GM18519 (cell line): ENCODE measurements around the gene TRIM65.
A peak's percentile ranks its signal among the peaks of the same experiment; 100 is the strongest.

Source experiments
- ATAC-seq: cut with Tn5 transposase; IDR thresholded peaks from one replicate; pipeline ENCODE4 v1.9.1; 2021; ENCODE audit warnings: mild to moderate bottlenecking, moderate library complexity; ENCODE audit not compliant: unreplicated experiment, low FRiP score

TRIM65 gene, protein sequence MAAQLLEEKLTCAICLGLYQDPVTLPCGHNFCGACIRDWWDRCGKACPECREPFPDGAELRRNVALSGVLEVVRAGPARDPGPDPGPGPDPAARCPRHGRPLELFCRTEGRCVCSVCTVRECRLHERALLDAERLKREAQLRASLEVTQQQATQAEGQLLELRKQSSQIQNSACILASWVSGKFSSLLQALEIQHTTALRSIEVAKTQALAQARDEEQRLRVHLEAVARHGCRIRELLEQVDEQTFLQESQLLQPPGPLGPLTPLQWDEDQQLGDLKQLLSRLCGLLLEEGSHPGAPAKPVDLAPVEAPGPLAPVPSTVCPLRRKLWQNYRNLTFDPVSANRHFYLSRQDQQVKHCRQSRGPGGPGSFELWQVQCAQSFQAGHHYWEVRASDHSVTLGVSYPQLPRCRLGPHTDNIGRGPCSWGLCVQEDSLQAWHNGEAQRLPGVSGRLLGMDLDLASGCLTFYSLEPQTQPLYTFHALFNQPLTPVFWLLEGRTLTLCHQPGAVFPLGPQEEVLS

GRCh38 chr17:75896415-75897159 is at the start of gene TRIM65:
Gene TRIM65 (minus strand): TSS chr17:75896951. CDS start chr17:75896937, 14 bp downstream.
- no peak for ATAC-seq

GRCh38 chr17:75945211-75945610 is 48.5 kb upstream of the TRIM65 start:
- no peak for ATAC-seq

GRCh38 chr17:75943491-75943890 is 46.7 kb upstream of the TRIM65 start:
- no peak for ATAC-seq

DNA sequence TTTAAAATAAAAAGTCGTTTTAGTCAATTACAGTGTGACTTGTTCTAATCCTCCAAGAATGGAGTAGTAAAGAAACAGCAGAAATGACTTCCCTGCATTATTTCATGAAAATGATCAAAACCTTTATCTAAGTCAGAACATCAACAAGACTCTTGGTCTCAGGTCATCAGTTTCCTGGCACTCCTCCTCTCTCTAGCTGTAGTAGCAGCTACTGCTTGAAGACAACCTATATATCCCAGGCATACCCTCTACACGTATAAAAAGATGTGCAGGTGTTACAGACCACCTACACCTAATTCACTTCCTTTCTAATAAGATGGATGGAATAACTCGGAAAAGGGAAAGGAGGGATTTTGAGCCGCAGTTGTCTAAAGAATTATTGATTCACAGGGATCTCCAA is 45.7 kb upstream of the TRIM65 start:
- no peak for ATAC-seq

GRCh38 chr17:75941442-75941819 is 44.7 kb upstream of the TRIM65 start:
- ATAC-seq = no peak

DNA sequence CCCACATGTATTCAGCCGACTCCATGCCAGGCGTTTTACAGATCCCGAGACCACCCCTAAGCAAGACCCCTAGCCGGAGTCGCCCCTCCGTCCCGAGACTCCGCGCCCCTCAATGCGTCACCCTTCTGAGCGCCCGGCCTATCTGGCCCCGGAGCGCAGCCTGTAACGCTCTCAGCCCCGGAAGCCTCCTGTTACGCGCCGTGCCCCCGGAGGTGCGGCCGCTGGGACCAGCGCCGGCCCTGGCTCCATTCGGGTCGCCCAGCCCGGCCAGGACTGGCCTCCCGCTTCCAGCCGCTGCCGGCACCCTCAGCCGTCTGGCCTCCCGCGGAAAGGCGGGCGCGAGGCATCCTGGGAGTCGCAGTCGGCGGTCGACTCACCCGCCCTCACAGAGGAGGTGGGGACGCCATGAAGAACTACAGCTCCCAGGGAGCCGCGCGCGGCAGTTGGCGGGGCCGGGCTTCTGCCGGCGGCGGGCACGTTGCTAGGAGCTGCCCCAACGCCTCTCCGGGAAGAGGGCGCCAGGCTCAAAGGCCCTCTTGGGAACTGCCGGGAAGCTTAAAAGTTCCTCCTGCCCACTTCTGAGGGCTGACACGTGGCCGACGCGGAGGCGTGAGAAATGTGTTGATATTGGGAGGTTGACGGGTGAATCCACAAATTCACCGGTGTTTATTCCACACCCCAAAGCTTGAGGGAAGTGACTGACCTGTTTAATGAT is 44.1 kb upstream of the TRIM65 start, which contains the start of gene FBF1:
Gene FBF1 (minus strand): TSS at position 316 of the 715 bp plus-strand sequence. CDS start 2,893 bp downstream, outside the sequence.
- peak; percentile 82 for ATAC-seq

DNA sequence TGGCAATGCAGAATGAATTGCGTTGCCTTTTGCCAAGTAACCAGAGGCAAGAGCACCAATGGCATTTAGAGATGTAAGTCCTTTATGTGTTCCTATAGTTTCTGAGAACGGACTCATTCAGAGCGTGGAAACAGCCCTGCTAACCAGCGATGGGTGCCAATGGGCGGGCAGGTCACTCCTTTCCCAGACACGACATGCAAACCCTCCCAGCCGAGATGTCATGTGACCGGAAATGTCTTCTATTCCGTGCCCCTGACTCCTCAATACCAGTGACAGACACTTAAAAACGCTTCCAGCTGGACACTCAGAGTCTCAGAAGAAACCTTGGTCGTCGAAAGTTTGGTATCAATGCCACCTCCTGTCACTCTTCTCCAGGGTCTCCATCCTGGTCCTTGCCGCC is 40.9 kb upstream of the TRIM65 start:
- no peak for ATAC-seq

GRCh38 chr17:75933808-75934207 is 37.1 kb upstream of the TRIM65 start:
- no peak for ATAC-seq

DNA sequence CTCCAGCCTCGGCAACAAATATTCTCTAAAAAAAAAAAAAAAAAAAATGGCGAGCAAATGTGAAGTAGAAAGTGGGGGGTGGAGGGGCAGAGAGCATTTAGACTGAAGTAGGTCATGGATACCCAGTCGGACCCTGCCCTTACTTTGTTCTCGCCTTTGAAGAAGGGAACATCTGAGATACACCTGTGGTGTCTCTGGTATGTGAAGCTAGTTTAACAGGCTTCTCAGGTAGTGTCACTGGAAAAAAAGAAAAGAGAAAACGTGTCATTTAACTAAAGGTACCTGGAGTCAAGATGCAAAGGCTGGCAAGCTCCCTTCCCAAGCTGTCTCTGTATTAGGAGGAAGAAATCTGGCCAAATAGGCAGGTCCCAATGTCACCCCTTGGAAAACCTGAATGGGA is 36.1 kb upstream of the TRIM65 start:
- ATAC-seq = no peak

GRCh38 chr17:75931062-75931461 is 34.3 kb upstream of the TRIM65 start:
- ATAC-seq = no peak

DNA sequence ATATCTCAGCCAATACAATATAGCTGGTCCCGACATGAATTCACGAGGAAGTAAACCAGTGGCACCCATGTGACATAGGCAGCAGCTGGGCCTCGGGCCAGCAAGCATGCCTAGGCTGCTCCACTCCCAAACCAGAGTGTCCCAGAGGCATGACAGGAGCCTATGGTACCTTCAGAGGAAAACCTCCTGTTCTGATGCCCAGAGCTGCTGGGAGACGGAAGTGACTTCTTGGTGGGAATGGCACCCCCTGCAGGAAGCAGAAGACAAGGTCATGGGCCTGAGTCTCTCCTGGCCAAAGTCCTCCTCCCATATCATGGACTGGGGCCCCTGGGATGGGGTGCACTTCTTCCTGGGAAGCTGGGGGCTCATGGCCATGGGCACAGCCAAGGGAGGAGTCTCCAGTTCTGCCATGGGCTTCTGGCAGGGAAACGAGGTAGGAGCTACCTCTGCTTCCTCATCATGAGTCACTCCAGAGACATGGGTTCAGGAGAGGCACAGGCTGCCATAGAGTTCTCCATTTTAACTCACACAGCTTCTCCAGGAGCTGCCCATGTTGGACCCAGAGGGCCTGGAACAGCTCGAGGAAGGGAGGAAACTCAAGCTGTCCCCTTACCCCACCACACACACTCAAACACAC is 30.7 kb upstream of the TRIM65 start:
- ATAC-seq = no peak

DNA sequence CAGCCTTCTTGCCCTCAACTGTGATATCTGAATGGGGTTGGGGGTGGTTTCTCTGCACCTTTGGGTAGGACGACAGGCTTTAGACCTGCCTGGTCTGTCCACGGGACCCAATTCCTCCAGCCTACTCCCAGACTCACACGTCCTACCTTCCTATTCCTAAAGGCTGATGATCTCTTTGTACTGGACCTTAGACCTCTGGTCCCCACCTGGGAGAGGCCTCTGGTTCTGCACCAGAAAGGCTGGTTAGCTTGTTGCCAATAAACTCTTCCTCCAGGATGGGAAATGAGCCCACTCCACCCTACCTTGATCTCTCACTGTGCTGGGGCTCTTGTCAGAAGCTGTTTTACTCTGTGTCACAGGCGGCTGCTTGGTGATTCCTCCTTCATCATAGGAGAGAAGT is 29.7 kb upstream of the TRIM65 start:
- ATAC-seq = no peak

- ATAC-seq = no peak
These were observed 29.2 kb upstream of the TRIM65 start for GRCh38 chr17:75925912-75926311.

- no peak for ATAC-seq
These were observed 28.4 kb upstream of the TRIM65 start for GRCh38 chr17:75925103-75925502.

- no peak for ATAC-seq
These were observed 26.5 kb upstream of the TRIM65 start for GRCh38 chr17:75922963-75923874.

- ATAC-seq = no peak
These were observed 25.6 kb upstream of the TRIM65 start for GRCh38 chr17:75922173-75922961.

- ATAC-seq = no peak
These were observed 24.8 kb upstream of the TRIM65 start for GRCh38 chr17:75921596-75921995.

DNA sequence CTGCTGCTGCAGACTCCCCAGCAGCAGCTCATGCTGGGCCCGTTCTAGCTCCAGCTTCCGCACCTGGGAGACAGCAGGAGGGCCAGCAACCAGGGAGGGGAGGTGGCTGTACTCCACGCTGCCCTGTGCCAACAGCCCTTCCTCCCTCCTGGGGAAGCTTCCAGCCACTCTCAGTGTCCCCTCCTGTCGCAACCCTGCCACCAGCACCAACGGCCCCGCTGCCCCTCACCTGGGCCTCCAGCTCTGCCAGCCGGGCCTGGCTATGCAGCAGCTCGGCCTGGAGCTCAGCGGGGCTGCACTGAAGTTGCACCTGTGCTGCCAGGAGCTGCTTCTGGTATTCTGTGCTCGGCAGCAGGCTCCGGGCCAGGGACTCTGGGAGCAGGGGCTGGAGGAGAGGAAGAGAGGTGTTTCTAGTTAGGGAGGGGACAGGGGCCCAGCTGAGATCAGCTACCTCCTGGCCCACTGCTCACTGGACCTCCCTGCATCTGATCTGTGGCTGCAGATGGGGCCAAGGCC is 23.4 kb upstream of the TRIM65 start:
- ATAC-seq = no peak
